A549 (cell line): ENCODE measurements around the gene ADAM10. TPM values are rescaled to one million over a fixed set of nuclear protein-coding genes. Genes with fewer than 3 reads are reported as not detected.

Experiments
- ATAC-seq, 2 experiments: fragments of 200-7000 bp in 1 of 2; fragments of >200 bp in 1 of 2; cut with Nextera tagmentation in 1 of 2; cut with Tn5 transposase in 1 of 2; 3 replicates each; pipeline versions ENCODE4 v1.8.0 to v1.9.1; 2018 to 2020; ENCODE audit warnings: mild to moderate bottlenecking in 1 of 2, moderate library complexity in 1 of 2
- CTCF ChIA-PET: fragments of 300-600 bp; sonication (Branson Sonifier 250); formaldehyde crosslinking; extraction: SDS; loops from one replicate; lab custom pipeline; 2021; ENCODE audit warnings: antibody characterized with exemption, inconsistent platforms; lab: Yijun Ruan, JAX
- POLR2A ChIA-PET: fragments of 350-600 bp; formaldehyde crosslinking; extraction: SDS; loops from one replicate; lab custom pipeline; 2021; ENCODE audit warnings: antibody characterized with exemption, inconsistent platforms; lab: Yijun Ruan, JAX
- DNase-seq, 2 experiments: peaks; one replicate each; pipeline versions ENCODE4 v3.0.0 to v3.0.0-alpha.2; 2011 to 2016; ENCODE audit warnings: low read depth in 1 of 2, low spot score in 1 of 2
- FAIRE-seq: peaks from 2 replicates; lab custom pipeline; 2011; peaks lifted over from hg19 to GRCh38; lab: Jason Lieb, UNC
- H3K27ac ChIP-seq, 2 experiments: fragments of >200 bp; sonication (Bioruptor Twin); formaldehyde crosslinking; 3 replicates each; pipeline ENCODE4 v1.5.1; 2016 to 2017
- H3K4me1 ChIP-seq: fragments of >200 bp; sonication (Bioruptor Twin); formaldehyde crosslinking; 3 replicates; pipeline ENCODE4 v1.6.1; 2016
- H3K4me2 ChIP-seq: fragments of >200 bp; sonication (Bioruptor Twin); formaldehyde crosslinking; 3 replicates; pipeline ENCODE4 v1.6.1; 2016
- H3K4me3 ChIP-seq: fragments of >200 bp; sonication (Bioruptor Twin); formaldehyde crosslinking; 3 replicates; pipeline ENCODE4 v1.5.1; 2016
- H3K9me3 ChIP-seq: fragments of >200 bp; sonication (Bioruptor Twin); formaldehyde crosslinking; 3 replicates; pipeline ENCODE4 v1.6.1; 2016
- CBX2 ChIP-seq: fragments of 200-600 bp; sonication (generic); IDR thresholded peaks from 2 replicates; pipeline ENCODE4 v1.6.1; 2016; ENCODE audit warnings: low read depth, mild to moderate bottlenecking, borderline replicate concordance
- CBX8 ChIP-seq: fragments of 200-600 bp; sonication (generic); IDR thresholded peaks from 2 replicates; pipeline ENCODE4 v1.6.1; 2016
- EHMT2 ChIP-seq: fragments of 200-600 bp; sonication (generic); IDR thresholded peaks from 2 replicates; pipeline ENCODE4 v1.6.1; 2016; ENCODE audit warnings: antibody characterized with exemption, low read depth, mild to moderate bottlenecking, moderate library complexity
- EP300 ChIP-seq, 2 experiments: fragments of >200 bp; sonication (Bioruptor Twin); formaldehyde crosslinking; IDR thresholded peaks; 2 replicates in 1 of 2; 3 replicates in 1 of 2; pipeline ENCODE4 v1.6.1; 2016 to 2017
- ESRRA ChIP-seq: fragments of 150-350 bp; IDR thresholded peaks from 2 replicates; pipeline ENCODE4 v1.6.1; 2014; ENCODE audit warnings: mild to moderate bottlenecking, low read length, borderline replicate concordance
- HDAC2 ChIP-seq: fragments of 200-600 bp; sonication (generic); IDR thresholded peaks from 2 replicates; pipeline ENCODE4 v1.6.1; 2016
- HOXB5 ChIP-seq: fragments of 250-450 bp; sonication (Bioruptor Pico); IDR thresholded peaks from 2 replicates; pipeline ENCODE4 v1.5.0; 2020; ENCODE audit warnings: mild to moderate bottlenecking, moderate library complexity
- JUNB ChIP-seq: fragments of >200 bp; sonication (Bioruptor Twin); formaldehyde crosslinking; IDR thresholded peaks from 2 replicates; pipeline ENCODE4 v1.6.1; 2016
- KDM5A ChIP-seq: fragments of 200-600 bp; sonication (generic); IDR thresholded peaks from 2 replicates; pipeline ENCODE4 v1.6.1; 2016; ENCODE audit warnings: antibody characterized with exemption, mild to moderate bottlenecking
- MAFK ChIP-seq: fragments of 450-650 bp; IDR thresholded peaks from 2 replicates; pipeline ENCODE4 v1.6.1; 2014; ENCODE audit not compliant: partially characterized antibody
- MYC ChIP-seq: IDR thresholded peaks from 2 replicates; pipeline ENCODE4 v1.6.1; 2012; ENCODE audit warnings: mild to moderate bottlenecking, inconsistent platforms, low read length, improper control_type of control experiment, borderline replicate concordance
- NFE2L2 ChIP-seq: fragments of 150-350 bp; conservative IDR thresholded peaks from 2 replicates; pipeline ENCODE4 v1.6.1; 2014; ENCODE audit warnings: low read length
- NPAS2 ChIP-seq: fragments of 250-450 bp; sonication (Bioruptor Pico); IDR thresholded peaks from 2 replicates; pipeline ENCODE4 v1.8.0; 2022; ENCODE audit warnings: mild to moderate bottlenecking, moderate library complexity, borderline replicate concordance
- NR3C1 ChIP-seq: fragments of >200 bp; sonication (Bioruptor Twin); formaldehyde crosslinking; IDR thresholded peaks from 3 replicates; pipeline ENCODE4 v1.6.1; 2017
- RFX5 ChIP-seq: fragments of 450-650 bp; IDR thresholded peaks from 2 replicates; pipeline ENCODE4 v1.7.1; 2014; ENCODE audit warnings: antibody characterized with exemption, mild to moderate bottlenecking, moderate library complexity
- TFCP2L1 ChIP-seq: fragments of 250-450 bp; sonication (Bioruptor Pico); IDR thresholded peaks from 2 replicates; pipeline ENCODE4 v1.5.0; 2021; ENCODE audit warnings: mild to moderate bottlenecking
- ZC3H11A ChIP-seq: fragments of 450-650 bp; IDR thresholded peaks from 2 replicates; pipeline ENCODE4 v1.6.1; 2014; ENCODE audit warnings: antibody characterized with exemption, mild to moderate bottlenecking
- ZFP36 ChIP-seq: fragments of 450-650 bp; IDR thresholded peaks from 2 replicates; pipeline ENCODE4 v1.6.1; 2014; ENCODE audit warnings: borderline replicate concordance; ENCODE audit not compliant: partially characterized antibody
- ZSCAN20 ChIP-seq: fragments of 250-450 bp; sonication (Bioruptor Pico); IDR thresholded peaks from 2 replicates; pipeline ENCODE4 v1.8.0; 2022; ENCODE audit warnings: mild to moderate bottlenecking, moderate library complexity
- WGBS: methylation state at CpG from one replicate; pipeline ENCODE4 v1.1.6; 2017; ENCODE audit errors: missing lambda C conversion rate; 5-methylcytosine and 5-hydroxymethylcytosine counted together
- polyA plus RNA-seq, 4 experiments: library from polyadenylated mRNA; depleted of rRNA in 3 of 4; stranded (reverse); fragments of >200 nt; fragmentation: RNase III in 1 of 4; extraction: RNeasy Plus Mini Kit Qiagen cat#74134 plus additional on column Dnase treatment in 1 of 4; gene quantifications; 2 replicates in 3 of 4; 3 replicates in 1 of 4; pipeline ENCODE4 v1.2.3, GENCODE V29; 2011 to 2017
- TF ChIP-seq, protein P1 (sequence below): fragments of 250-450 bp; sonication (Bioruptor Pico); IDR thresholded peaks from 2 replicates; pipeline ENCODE4 v1.5.0; 2021; ENCODE audit warnings: mild to moderate bottlenecking, moderate library complexity, borderline replicate concordance
- TF ChIP-seq, protein P2 (sequence below): fragments of >200 bp; sonication (Bioruptor Twin); formaldehyde crosslinking; IDR thresholded peaks from 3 replicates; pipeline ENCODE4 v1.5.1; 2016
- TF ChIP-seq, protein P3 (sequence below): fragments of 250-450 bp; sonication (Bioruptor Pico); IDR thresholded peaks from 2 replicates; pipeline ENCODE4 v1.5.0; 2020; ENCODE audit warnings: low read depth, mild to moderate bottlenecking, moderate library complexity
- TF ChIP-seq, protein P4 (sequence below): fragments of 450-650 bp; IDR thresholded peaks from 2 replicates; pipeline ENCODE4 v1.6.1; 2014; ENCODE audit warnings: antibody characterized with exemption

ADAM10 gene
- polyA plus RNA-seq, 2 of the 4 experiments (the other 2 are of a cell fraction), result 200 to 210 TPM

DNA sequence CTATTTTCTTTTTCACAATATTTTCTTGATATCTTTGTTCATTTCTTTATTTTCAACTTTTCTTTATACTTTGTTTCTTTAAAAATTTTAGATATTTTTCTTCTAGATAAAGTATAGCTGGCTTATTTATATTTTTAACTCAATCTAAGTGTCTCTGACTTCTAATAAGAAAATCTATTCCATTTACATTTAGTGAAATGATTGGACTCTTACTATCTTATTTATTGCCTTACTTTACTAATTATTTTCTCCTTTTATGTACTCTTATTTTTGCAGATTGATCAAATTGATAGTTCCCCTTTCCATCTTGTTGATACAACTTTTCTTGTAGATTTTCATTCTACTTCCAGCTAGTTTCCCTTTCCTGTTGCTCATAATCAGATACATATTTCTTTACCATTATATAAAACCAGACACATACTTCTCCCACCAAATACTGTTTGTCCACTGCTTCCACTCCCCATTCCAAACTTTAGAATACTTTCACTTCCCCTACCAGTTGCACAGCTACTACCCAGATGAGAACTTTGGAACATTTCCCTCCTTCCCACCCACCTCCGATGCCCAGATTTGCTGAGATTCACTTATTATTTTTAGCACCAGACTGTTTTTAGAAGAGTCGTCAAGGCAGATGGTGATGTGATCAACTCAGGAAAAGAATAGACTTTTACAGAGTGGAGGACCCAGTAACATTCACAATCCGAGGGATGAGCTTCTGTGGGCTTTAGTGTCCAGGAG lies 166.2 kb downstream of the ADAM10 start:
- ChIA-PET POLR2A (no interaction called here), CTCF (interaction anchor here (0.6 to 5.0 kb wide), 4 partner anchors 9 to 355 kb away, joined by 3 to 17 read pairs (median 3); no protein-coding TSS in a partner anchor)
- H3K9me3 ChIP-seq, result peaks cover 19% of the 10 kb centered on the region; the same call in 2 of the 3 replicates
- H3K4me3 ChIP-seq, result no peak overlapping the region
- TF ChIP-seq ZSCAN20, result no peak
- no peak for TF ChIP-seq RFX5
- no peak for TF ChIP-seq NR3C1
- TF ChIP-seq, protein P1, sequence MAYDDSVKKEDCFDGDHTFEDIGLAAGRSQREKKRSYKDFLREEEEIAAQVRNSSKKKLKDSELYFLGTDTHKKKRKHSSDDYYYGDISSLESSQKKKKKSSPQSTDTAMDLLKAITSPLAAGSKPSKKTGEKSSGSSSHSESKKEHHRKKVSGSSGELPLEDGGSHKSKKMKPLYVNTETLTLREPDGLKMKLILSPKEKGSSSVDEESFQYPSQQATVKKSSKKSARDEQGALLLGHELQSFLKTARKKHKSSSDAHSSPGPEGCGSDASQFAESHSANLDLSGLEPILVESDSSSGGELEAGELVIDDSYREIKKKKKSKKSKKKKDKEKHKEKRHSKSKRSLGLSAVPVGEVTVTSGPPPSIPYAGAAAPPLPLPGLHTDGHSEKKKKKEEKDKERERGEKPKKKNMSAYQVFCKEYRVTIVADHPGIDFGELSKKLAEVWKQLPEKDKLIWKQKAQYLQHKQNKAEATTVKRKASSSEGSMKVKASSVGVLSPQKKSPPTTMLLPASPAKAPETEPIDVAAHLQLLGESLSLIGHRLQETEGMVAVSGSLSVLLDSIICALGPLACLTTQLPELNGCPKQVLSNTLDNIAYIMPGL, result no peak
- TF ChIP-seq CBX8, result no peak
- TF ChIP-seq NPAS2 (CRISPR knock-in tag), result no peak
- TF ChIP-seq ESRRA, result no peak
- no peak for TF ChIP-seq CBX2
- TF ChIP-seq HDAC2, result no peak
- no peak for TF ChIP-seq EHMT2
- TF ChIP-seq, all 56 proteins: peak for 0
- Histone ChIP-seq H3K27ac (no peak overlapping the region), H3K4me2 (no peak overlapping the region), H3K4me1 (peaks cover 4% of the 10 kb centered on the region; the same call in 1 of the 3 replicates)
- ATAC-seq (no peak), DNase-seq (no peak), FAIRE-seq (peak; percentile 74)
- WGBS, result 89% methylated on average over 3 of the region's 3 CpGs

DNA sequence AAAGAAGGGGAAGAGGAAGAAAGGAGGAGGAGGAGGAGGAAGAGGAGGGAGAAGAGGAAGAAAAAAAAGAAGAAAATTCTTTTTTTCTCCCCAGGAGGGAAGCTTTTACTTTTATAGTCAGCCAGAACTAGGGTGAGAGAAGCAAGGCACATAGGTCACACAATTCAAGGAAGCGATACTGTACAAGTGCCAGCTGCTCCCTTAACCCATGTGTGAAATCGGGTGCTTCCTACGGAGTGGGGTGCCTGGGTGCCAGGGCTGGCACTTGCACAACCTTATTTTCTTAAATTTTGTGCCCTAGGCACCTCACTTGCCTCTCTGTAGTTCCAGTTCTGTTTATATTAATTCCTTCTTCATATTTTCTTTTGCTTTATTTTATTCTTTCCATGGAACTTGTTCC lies 167.3 kb downstream of the ADAM10 start:
- DNase-seq, result no peak
- ATAC-seq, result no peak
- ChIA-PET CTCF (interaction anchor here (1.0 kb wide), 1 partner anchor 11 kb away, joined by 4 read pairs; no protein-coding TSS in a partner anchor), POLR2A (no interaction called here)
- no peak overlapping the region for H3K4me2 ChIP-seq
- TF ChIP-seq HOXB5 (no peak), TFCP2L1 (CRISPR knock-in tag) (no peak), MYC (no peak), EP300 (IDR thresholded peaks at IDR 0.05) (no peak), MAFK (no peak), ZC3H11A (no peak), NFE2L2 (no peak), ZFP36 (no peak), ZSCAN20 (no peak), NR3C1 (no peak), KDM5A (no peak), JUNB (no peak)
- TF ChIP-seq, protein P2, sequence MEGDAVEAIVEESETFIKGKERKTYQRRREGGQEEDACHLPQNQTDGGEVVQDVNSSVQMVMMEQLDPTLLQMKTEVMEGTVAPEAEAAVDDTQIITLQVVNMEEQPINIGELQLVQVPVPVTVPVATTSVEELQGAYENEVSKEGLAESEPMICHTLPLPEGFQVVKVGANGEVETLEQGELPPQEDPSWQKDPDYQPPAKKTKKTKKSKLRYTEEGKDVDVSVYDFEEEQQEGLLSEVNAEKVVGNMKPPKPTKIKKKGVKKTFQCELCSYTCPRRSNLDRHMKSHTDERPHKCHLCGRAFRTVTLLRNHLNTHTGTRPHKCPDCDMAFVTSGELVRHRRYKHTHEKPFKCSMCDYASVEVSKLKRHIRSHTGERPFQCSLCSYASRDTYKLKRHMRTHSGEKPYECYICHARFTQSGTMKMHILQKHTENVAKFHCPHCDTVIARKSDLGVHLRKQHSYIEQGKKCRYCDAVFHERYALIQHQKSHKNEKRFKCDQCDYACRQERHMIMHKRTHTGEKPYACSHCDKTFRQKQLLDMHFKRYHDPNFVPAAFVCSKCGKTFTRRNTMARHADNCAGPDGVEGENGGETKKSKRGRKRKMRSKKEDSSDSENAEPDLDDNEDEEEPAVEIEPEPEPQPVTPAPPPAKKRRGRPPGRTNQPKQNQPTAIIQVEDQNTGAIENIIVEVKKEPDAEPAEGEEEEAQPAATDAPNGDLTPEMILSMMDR, result no peak
- TF ChIP-seq, protein P3, sequence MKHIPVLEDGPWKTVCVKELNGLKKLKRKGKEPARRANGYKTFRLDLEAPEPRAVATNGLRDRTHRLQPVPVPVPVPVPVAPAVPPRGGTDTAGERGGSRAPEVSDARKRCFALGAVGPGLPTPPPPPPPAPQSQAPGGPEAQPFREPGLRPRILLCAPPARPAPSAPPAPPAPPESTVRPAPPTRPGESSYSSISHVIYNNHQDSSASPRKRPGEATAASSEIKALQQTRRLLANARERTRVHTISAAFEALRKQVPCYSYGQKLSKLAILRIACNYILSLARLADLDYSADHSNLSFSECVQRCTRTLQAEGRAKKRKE (CRISPR knock-in tag), result no peak
- TF ChIP-seq, protein P4, sequence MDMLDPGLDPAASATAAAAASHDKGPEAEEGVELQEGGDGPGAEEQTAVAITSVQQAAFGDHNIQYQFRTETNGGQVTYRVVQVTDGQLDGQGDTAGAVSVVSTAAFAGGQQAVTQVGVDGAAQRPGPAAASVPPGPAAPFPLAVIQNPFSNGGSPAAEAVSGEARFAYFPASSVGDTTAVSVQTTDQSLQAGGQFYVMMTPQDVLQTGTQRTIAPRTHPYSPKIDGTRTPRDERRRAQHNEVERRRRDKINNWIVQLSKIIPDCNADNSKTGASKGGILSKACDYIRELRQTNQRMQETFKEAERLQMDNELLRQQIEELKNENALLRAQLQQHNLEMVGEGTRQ, result no peak
- H3K4me1 ChIP-seq, result no peaks in the 10 kb centered on the region
- FAIRE-seq, result no peak
- peaks cover 19% of the 10 kb centered on the region; the same call in 2 of the 3 replicates for H3K9me3 ChIP-seq
- WGBS, result 87% methylated on average over 3 of the region's 3 CpGs
- no peak overlapping the region for H3K4me3 ChIP-seq
- H3K27ac ChIP-seq, result no peak overlapping the region
